IMR-90 (cell line): ENCODE data around the gene GDF9. TPM values are rescaled to one million over a fixed set of nuclear protein-coding genes. Genes with fewer than 3 reads are reported as not detected.

Experiments used
- ATAC-seq: fragments of 200-7000 bp; cut with Tn5 transposase; 2 replicates; pipeline ENCODE4 v1.9.1; 2020; ENCODE audit warnings: low read depth, mild to moderate bottlenecking, moderate library complexity
- BruUV-seq: library from RNA; stranded (reverse); fragments of 400-500 nt; replicated peaks from 2 replicates; lab custom pipeline; 2021; lab: Mats Ljungman, UMichigan
- CTCF ChIA-PET: fragments of 300-600 bp; formaldehyde crosslinking; extraction: SDS; loops from one replicate; lab custom pipeline; 2021; ENCODE audit warnings: antibody characterized with exemption; lab: Yijun Ruan, JAX
- POLR2A ChIA-PET: fragments of 300-600 bp; sonication (Branson Sonifier 250); formaldehyde crosslinking; loops from one replicate; lab custom pipeline; 2022; ENCODE audit warnings: antibody characterized with exemption; ENCODE audit not compliant: unreplicated experiment; lab: Charles Lee
- DNase-seq: peaks from one replicate; pipeline ENCODE4 v3.0.0; 2013
- H2AFZ ChIP-seq: replicated peaks from 2 replicates; pipeline ENCODE3; 2013; ENCODE audit warnings: low read length, mild to moderate bottlenecking; ENCODE audit not compliant: poor library complexity
- H2AK5ac ChIP-seq: 2 replicates; pipeline ENCODE4 v1.6.1; 2013; ENCODE audit warnings: low read depth, low read length, inconsistent platforms
- H2AK9ac ChIP-seq: replicated peaks from 2 replicates; pipeline ENCODE3; 2013; ENCODE audit warnings: mild to moderate bottlenecking, low read depth, low read length, moderate library complexity; ENCODE audit not compliant: poor library complexity
- H2BK120ac ChIP-seq: 2 replicates; pipeline ENCODE4 v1.6.1; 2013; ENCODE audit warnings: low read depth, low read length, inconsistent platforms
- H2BK15ac ChIP-seq: 3 replicates; pipeline ENCODE4 v1.6.1; 2013; ENCODE audit warnings: low read depth, low read length, inconsistent platforms
- H2BK20ac ChIP-seq: 2 replicates; pipeline ENCODE4 v1.6.1; 2013; ENCODE audit warnings: low read depth, mild to moderate bottlenecking, inconsistent platforms, low read length, moderate library complexity
- H2BK5ac ChIP-seq: 2 replicates; pipeline ENCODE4 v1.6.1; 2013; ENCODE audit warnings: mild to moderate bottlenecking, low read depth, low read length, inconsistent platforms; ENCODE audit not compliant: poor library complexity, severe bottlenecking
- H3K14ac ChIP-seq: replicated peaks from 2 replicates; pipeline ENCODE4 v1.6.1; 2013; ENCODE audit warnings: low read depth, low read length, inconsistent platforms
- H3K18ac ChIP-seq: 2 replicates; pipeline ENCODE4 v1.6.1; 2013; ENCODE audit warnings: low read depth, low read length, control low read depth
- H3K23ac ChIP-seq: 2 replicates; pipeline ENCODE4 v1.6.1; 2013; ENCODE audit warnings: low read depth, low read length, inconsistent platforms
- H3K27ac ChIP-seq: 2 replicates; pipeline ENCODE4 v1.5.1; 2013; ENCODE audit warnings: mild to moderate bottlenecking, control low read depth, low read length; ENCODE audit not compliant: insufficient read depth
- H3K27me3 ChIP-seq: 2 replicates; pipeline ENCODE4 v1.6.1; 2013; ENCODE audit warnings: low read length; ENCODE audit not compliant: control insufficient read depth, insufficient read depth
- H3K36me3 ChIP-seq: 2 replicates; pipeline ENCODE4 v1.6.1; 2013; ENCODE audit warnings: low read length, mixed read lengths; ENCODE audit not compliant: control insufficient read depth, insufficient read depth
- H3K4ac ChIP-seq: 2 replicates; pipeline ENCODE4 v1.6.1; 2013; ENCODE audit warnings: low read depth, low read length, inconsistent platforms
- H3K4me1 ChIP-seq: 2 replicates; pipeline ENCODE4 v1.6.1; 2013; ENCODE audit warnings: low read length, mixed read lengths; ENCODE audit not compliant: control insufficient read depth, insufficient read depth
- H3K4me2 ChIP-seq: 2 replicates; pipeline ENCODE4 v1.6.1; 2013; ENCODE audit warnings: low read depth, mild to moderate bottlenecking, control low read depth, low read length, moderate library complexity
- H3K4me3 ChIP-seq: 2 replicates; pipeline ENCODE4 v1.5.1; 2013; ENCODE audit warnings: low read depth, mild to moderate bottlenecking, control low read depth, low read length, moderate library complexity; ENCODE audit not compliant: insufficient read depth
- H3K56ac ChIP-seq: 2 replicates; pipeline ENCODE4 v1.6.1; 2013; ENCODE audit warnings: low read length, inconsistent platforms; ENCODE audit not compliant: insufficient read depth; ENCODE audit errors: extremely low read depth
- H3K79me1 ChIP-seq, 2 experiments: 2 replicates each; pipeline ENCODE4 v1.6.1; 2013; ENCODE audit warnings: low read length in 2 of 2, inconsistent platforms in 1 of 2, low read depth in 1 of 2
- H3K9ac ChIP-seq: 2 replicates; pipeline ENCODE4 v1.6.1; 2013; ENCODE audit warnings: low read depth, low read length, control low read depth
- H3K9me1 ChIP-seq: 2 replicates; pipeline ENCODE4 v1.6.1; 2013; ENCODE audit warnings: low read length, inconsistent platforms; ENCODE audit not compliant: insufficient read depth
- H3K9me3 ChIP-seq: 2 replicates; pipeline ENCODE4 v1.6.1; 2013; ENCODE audit warnings: low read length; ENCODE audit not compliant: control insufficient read depth, insufficient read depth
- H4K20me1 ChIP-seq: 2 replicates; pipeline ENCODE4 v1.6.1; 2013; ENCODE audit warnings: low read length, inconsistent platforms; ENCODE audit not compliant: insufficient read depth
- H4K5ac ChIP-seq: 2 replicates; pipeline ENCODE4 v1.6.1; 2013; ENCODE audit warnings: mild to moderate bottlenecking, low read depth, low read length, control low read depth
- H4K8ac ChIP-seq, 2 experiments: 2 replicates each; pipeline ENCODE4 v1.6.1; 2013; ENCODE audit warnings: low read depth in 2 of 2, low read length in 2 of 2, control low read depth in 1 of 2, inconsistent platforms in 1 of 2
- H4K91ac ChIP-seq: 2 replicates; pipeline ENCODE4 v1.6.1; 2013; ENCODE audit warnings: low read depth, low read length, inconsistent platforms; ENCODE audit not compliant: insufficient read depth
- BHLHE40 ChIP-seq: fragments of 150-350 bp; IDR thresholded peaks from 2 replicates; pipeline ENCODE4 v1.6.1; 2016; ENCODE audit warnings: mild to moderate bottlenecking, low read depth, low read length
- CEBPB ChIP-seq: IDR thresholded peaks from 2 replicates; pipeline ENCODE4 v1.6.1; 2012; ENCODE audit warnings: low read depth, low read length, improper control_type of control experiment
- CHD1 ChIP-seq: IDR thresholded peaks from 2 replicates; pipeline ENCODE4 v1.6.1; 2012; ENCODE audit warnings: low read depth, low read length, improper control_type of control experiment
- FOS ChIP-seq: fragments of 150-350 bp; IDR thresholded peaks from 2 replicates; pipeline ENCODE4 v1.6.1; 2016; ENCODE audit warnings: low read depth, low read length
- MAFK ChIP-seq: IDR thresholded peaks from 2 replicates; pipeline ENCODE4 v1.6.1; 2012; ENCODE audit warnings: low read depth, low read length, improper control_type of control experiment
- MAZ ChIP-seq: IDR thresholded peaks from 2 replicates; pipeline ENCODE4 v1.6.1; 2012; ENCODE audit warnings: low read depth, mild to moderate bottlenecking, low read length, improper control_type of control experiment, moderate library complexity, borderline replicate concordance
- MXI1 ChIP-seq: IDR thresholded peaks from 2 replicates; pipeline ENCODE4 v1.6.1; 2012; ENCODE audit warnings: low read depth, mild to moderate bottlenecking, low read length, moderate library complexity, borderline replicate concordance
- NFE2L2 ChIP-seq: fragments of 150-350 bp; IDR thresholded peaks from 2 replicates; pipeline ENCODE4 v1.6.1; 2016; ENCODE audit warnings: low read depth, mild to moderate bottlenecking, low read length
- POLR2A ChIP-seq: IDR thresholded peaks from 2 replicates; pipeline ENCODE4 v1.6.1; 2012; ENCODE audit warnings: mild to moderate bottlenecking, low read depth, low read length
- RAD21 ChIP-seq: IDR thresholded peaks from 2 replicates; pipeline ENCODE4 v1.6.1; 2012; ENCODE audit warnings: low read length, improper control_type of control experiment
- RCOR1 ChIP-seq: IDR thresholded peaks from 2 replicates; pipeline ENCODE4 v1.6.1; 2012; ENCODE audit warnings: mild to moderate bottlenecking, low read length, improper control_type of control experiment; ENCODE audit not compliant: insufficient replicate concordance
- RFX5 ChIP-seq: IDR thresholded peaks from 2 replicates; pipeline ENCODE4 v1.8.0; 2012; ENCODE audit warnings: low read depth, mild to moderate bottlenecking, low read length, moderate library complexity
- SMC3 ChIP-seq: fragments of 150-350 bp; IDR thresholded peaks from 2 replicates; pipeline ENCODE4 v1.6.1; 2016; ENCODE audit warnings: low read depth, mild to moderate bottlenecking, antibody characterized with exemption, low read length, moderate library complexity
- WGBS, 2 experiments: methylation state at CpG; one replicate each; pipeline versions ENCODE4 v1.1.5 to v1.1.7; 2013; ENCODE audit warnings: missing lambda C conversion rate in 2 of 2; ENCODE audit not compliant: insufficient read length in 1 of 2; ENCODE audit errors: extremely low coverage in 2 of 2; 5-methylcytosine and 5-hydroxymethylcytosine counted together
- dilution Hi-C: fragments of 300-500 bp; cut with HindIII; formaldehyde crosslinking; loops from one replicate; pipeline ENCODE4 v1.14.3; 2018; ENCODE audit warnings: low sequenced_read_pairs; ENCODE audit not compliant: unreplicated experiment
- in situ Hi-C: fragments of 300-500 bp; cut with MboI; formaldehyde crosslinking; loops from 3 replicates; pipeline ENCODE4 v1.14.3; 2019; ENCODE audit warnings: low sequenced_read_pairs, inconsistent platforms, mixed read lengths
- intact Hi-C: fragments of 100-400 bp; cut with micrococcal nuclease; formaldehyde crosslinking; loops from 2 replicates; pipeline ENCODE4 v1.10.0; 2022
- polyA plus RNA-seq, 3 experiments: library from polyadenylated mRNA; depleted of rRNA; stranded (reverse); fragments of >200 nt; gene quantifications; 2 replicates each; pipeline ENCODE4 v1.2.3, GENCODE V29; 2012; ENCODE audit warnings: low replicate concordance in 1 of 3
- total RNA-seq: library from RNA; depleted of rRNA; stranded (reverse); fragments of >200 nt; gene quantifications from 2 replicates; pipeline ENCODE4 v1.2.3, GENCODE V29; 2012
- TF ChIP-seq, protein P1 (sequence below): fragments of 150-350 bp; IDR thresholded peaks from 2 replicates; pipeline ENCODE4 v1.6.1; 2016; ENCODE audit warnings: low read depth, mild to moderate bottlenecking, low read length, moderate library complexity, borderline replicate concordance
- TF ChIP-seq, protein P2 (sequence below): conservative IDR thresholded peaks from 2 replicates; pipeline ENCODE4 v1.5.1; 2012; ENCODE audit warnings: mild to moderate bottlenecking, low read depth, low read length, improper control_type of control experiment
- TF ChIP-seq, protein P3 (sequence below): fragments of 150-350 bp; IDR thresholded peaks from 2 replicates; pipeline ENCODE4 v1.6.1; 2017; ENCODE audit warnings: mild to moderate bottlenecking, antibody characterized with exemption, low read length, low read depth

The GDF9 gene
- total and polyA plus RNA-seq, 2 of the 4 experiments (the other 2 are of a cell fraction), result 0.18 to 0.21 TPM

DNA sequence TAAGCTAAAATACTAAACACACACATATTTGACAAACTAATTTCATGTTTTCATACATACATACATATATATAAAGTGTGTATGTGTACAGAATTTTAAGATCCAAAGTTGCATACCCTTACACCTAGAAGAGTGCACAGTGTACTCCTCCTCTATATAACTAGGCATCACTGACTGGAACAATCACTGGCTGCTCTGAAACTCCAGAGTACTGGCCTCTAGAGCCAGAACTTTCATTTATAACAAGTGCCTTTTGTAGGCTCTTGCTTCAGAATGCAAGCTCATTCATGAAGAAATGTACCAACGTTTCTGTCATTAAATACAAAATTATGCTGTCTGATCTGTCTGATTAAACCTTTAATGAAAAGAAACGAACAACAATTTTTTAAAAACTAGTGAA lies 11.2 kb upstream of the GDF9 start:
- Histone ChIP-seq H2BK120ac (no peak overlapping the region), H4K5ac (no peak overlapping the region), H3K56ac (no peak overlapping the region), H2BK15ac (no peak overlapping the region), H3K23ac (no peak overlapping the region), H2AFZ (no peak overlapping the region), H3K4me1 (peaks cover 3% of the 10 kb centered on the region; the same call in 1 of the 2 replicates), H3K4ac (no peak overlapping the region), H3K4me2 (no peak overlapping the region), H4K8ac (no peak overlapping the region), H3K9me3 (no peaks in the 10 kb centered on the region), H2AK9ac (no peak overlapping the region), H3K4me3 (no peak overlapping the region), H3K27ac (no peak overlapping the region), H4K91ac (no peak overlapping the region), H3K18ac (no peak overlapping the region), H3K9ac (no peak overlapping the region), H3K27me3 (no peaks in the 10 kb centered on the region), H3K79me1 (peaks cover 4 to 44% of the 10 kb centered on the region in 2 experiments), H4K20me1 (peaks cover 10% of the 10 kb centered on the region), H3K14ac (no peak overlapping the region), H3K36me3 (peaks cover 30% of the 10 kb centered on the region), H2BK5ac (no peak overlapping the region), H2AK5ac (no peak overlapping the region), H2BK20ac (no peak overlapping the region), H3K9me1 (peaks cover 14% of the 10 kb centered on the region; the same call in 1 of the 2 replicates)
- intact Hi-C loops (no loop called here), dilution Hi-C loops (no loop called here), in situ Hi-C loops (no loop called here)
- CTCF ChIA-PET, result interaction anchor here (0.5 to 1.6 kb wide), 3 partner anchors 38 to 57 kb away, joined by 3 to 5 read pairs (median 3); no protein-coding TSS in a partner anchor
- BruUV-seq, result no TSS peak
- ATAC-seq (no peak), DNase-seq (no peak)
- POLR2A ChIA-PET, result no interaction called here
- no CpG with 5 or more reads among the region's 2 CpGs for WGBS, 2 experiments
- TF ChIP-seq, protein P1, sequence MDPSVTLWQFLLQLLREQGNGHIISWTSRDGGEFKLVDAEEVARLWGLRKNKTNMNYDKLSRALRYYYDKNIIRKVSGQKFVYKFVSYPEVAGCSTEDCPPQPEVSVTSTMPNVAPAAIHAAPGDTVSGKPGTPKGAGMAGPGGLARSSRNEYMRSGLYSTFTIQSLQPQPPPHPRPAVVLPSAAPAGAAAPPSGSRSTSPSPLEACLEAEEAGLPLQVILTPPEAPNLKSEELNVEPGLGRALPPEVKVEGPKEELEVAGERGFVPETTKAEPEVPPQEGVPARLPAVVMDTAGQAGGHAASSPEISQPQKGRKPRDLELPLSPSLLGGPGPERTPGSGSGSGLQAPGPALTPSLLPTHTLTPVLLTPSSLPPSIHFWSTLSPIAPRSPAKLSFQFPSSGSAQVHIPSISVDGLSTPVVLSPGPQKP, result no peak
- TF ChIP-seq CHD1, result no peak
- TF ChIP-seq, protein P2, sequence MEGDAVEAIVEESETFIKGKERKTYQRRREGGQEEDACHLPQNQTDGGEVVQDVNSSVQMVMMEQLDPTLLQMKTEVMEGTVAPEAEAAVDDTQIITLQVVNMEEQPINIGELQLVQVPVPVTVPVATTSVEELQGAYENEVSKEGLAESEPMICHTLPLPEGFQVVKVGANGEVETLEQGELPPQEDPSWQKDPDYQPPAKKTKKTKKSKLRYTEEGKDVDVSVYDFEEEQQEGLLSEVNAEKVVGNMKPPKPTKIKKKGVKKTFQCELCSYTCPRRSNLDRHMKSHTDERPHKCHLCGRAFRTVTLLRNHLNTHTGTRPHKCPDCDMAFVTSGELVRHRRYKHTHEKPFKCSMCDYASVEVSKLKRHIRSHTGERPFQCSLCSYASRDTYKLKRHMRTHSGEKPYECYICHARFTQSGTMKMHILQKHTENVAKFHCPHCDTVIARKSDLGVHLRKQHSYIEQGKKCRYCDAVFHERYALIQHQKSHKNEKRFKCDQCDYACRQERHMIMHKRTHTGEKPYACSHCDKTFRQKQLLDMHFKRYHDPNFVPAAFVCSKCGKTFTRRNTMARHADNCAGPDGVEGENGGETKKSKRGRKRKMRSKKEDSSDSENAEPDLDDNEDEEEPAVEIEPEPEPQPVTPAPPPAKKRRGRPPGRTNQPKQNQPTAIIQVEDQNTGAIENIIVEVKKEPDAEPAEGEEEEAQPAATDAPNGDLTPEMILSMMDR, result no peak
- no peak for TF ChIP-seq MAZ
- no peak for TF ChIP-seq BHLHE40
- TF ChIP-seq RAD21, result no peak
- TF ChIP-seq POLR2A, result no peak
- TF ChIP-seq MXI1, result no peak
- no peak for TF ChIP-seq FOS
- TF ChIP-seq MAFK, result no peak
- TF ChIP-seq SMC3, result no peak
- TF ChIP-seq, protein P3, sequence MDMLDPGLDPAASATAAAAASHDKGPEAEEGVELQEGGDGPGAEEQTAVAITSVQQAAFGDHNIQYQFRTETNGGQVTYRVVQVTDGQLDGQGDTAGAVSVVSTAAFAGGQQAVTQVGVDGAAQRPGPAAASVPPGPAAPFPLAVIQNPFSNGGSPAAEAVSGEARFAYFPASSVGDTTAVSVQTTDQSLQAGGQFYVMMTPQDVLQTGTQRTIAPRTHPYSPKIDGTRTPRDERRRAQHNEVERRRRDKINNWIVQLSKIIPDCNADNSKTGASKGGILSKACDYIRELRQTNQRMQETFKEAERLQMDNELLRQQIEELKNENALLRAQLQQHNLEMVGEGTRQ, result no peak
- TF ChIP-seq RFX5, result no peak
- TF ChIP-seq RCOR1, result no peak
- no peak for TF ChIP-seq NFE2L2
- no peak for TF ChIP-seq CEBPB
